Smooth muscle cell (in vitro differentiated cells): ENCODE results near the gene MUC7. TPM values are rescaled to one million over a fixed set of nuclear protein-coding genes. Genes with fewer than 3 reads are reported as not detected.
"Not testable (repeated sequence)": the region's sequence is repeated elsewhere in the genome, so short reads cannot be mapped to it uniquely, and the experiment has no call there.

Experiments used
- DNase-seq: peaks from one replicate; lab custom pipeline; 2025; ENCODE audit not compliant: unreplicated experiment; lab: John Stamatoyannopoulos, UW
- H2AFZ ChIP-seq: fragments of 200-600 bp; sonication (generic); 2 replicates; pipeline ENCODE4 v1.6.0; 2016; ENCODE audit warnings: antibody characterized with exemption, low read depth, mild to moderate bottlenecking
- H3F3A ChIP-seq: fragments of 200-600 bp; sonication (generic); 2 replicates; pipeline ENCODE4 v1.6.0; 2017; ENCODE audit warnings: antibody characterized with exemption, low read depth
- H3K27ac ChIP-seq: fragments of 200-600 bp; sonication (generic); 2 replicates; pipeline ENCODE4 v1.5.1; 2016; ENCODE audit warnings: low read depth, mild to moderate bottlenecking
- H3K27me3 ChIP-seq: fragments of 200-600 bp; sonication (generic); 2 replicates; pipeline ENCODE4 v1.6.1; 2016; ENCODE audit warnings: low read depth, mild to moderate bottlenecking
- H3K36me3 ChIP-seq: fragments of 200-600 bp; sonication (generic); 2 replicates; pipeline ENCODE4 v1.5.1; 2016; ENCODE audit warnings: low read depth
- H3K4me1 ChIP-seq: fragments of 200-600 bp; sonication (generic); 2 replicates; pipeline ENCODE4 v1.5.1; 2016; ENCODE audit warnings: low read depth
- H3K4me2 ChIP-seq: fragments of 200-600 bp; sonication (generic); 2 replicates; pipeline ENCODE4 v1.6.0; 2016; ENCODE audit warnings: mild to moderate bottlenecking
- H3K4me3 ChIP-seq: fragments of 200-600 bp; sonication (generic); 2 replicates; pipeline ENCODE4 v1.5.1; 2016; ENCODE audit warnings: mild to moderate bottlenecking
- H3K79me2 ChIP-seq: fragments of 200-600 bp; sonication (generic); 2 replicates; pipeline ENCODE4 v1.6.0; 2016; ENCODE audit warnings: low read depth, mild to moderate bottlenecking
- H3K9ac ChIP-seq: fragments of 200-600 bp; sonication (generic); 2 replicates; pipeline ENCODE4 v1.6.0; 2016; ENCODE audit warnings: low read depth
- H3K9me3 ChIP-seq: fragments of 200-600 bp; sonication (generic); replicated peaks from 2 replicates; pipeline ENCODE4 v1.5.1; 2016; ENCODE audit warnings: low read depth
- H4K20me1 ChIP-seq: fragments of 200-600 bp; sonication (generic); 2 replicates; pipeline ENCODE4 v1.6.0; 2016; ENCODE audit warnings: low read depth
- WGBS: methylation state at CpG from one replicate; pipeline ENCODE4 v1.1.7; 2016; ENCODE audit warnings: low lambda C conversion rate; 5-methylcytosine and 5-hydroxymethylcytosine counted together
- polyA plus RNA-seq: library from polyadenylated mRNA; unstranded; fragments of >200 nt; fragmentation: Nextera tagmentation; extraction: Ambion mirVana; gene quantifications from 2 replicates; pipeline ENCODE4 v1.2.1, GENCODE V29; 2016
- total RNA-seq: library from RNA; depleted of rRNA; stranded (reverse); fragments of >200 nt; gene quantifications from 2 replicates; pipeline ENCODE4 v1.2.3, GENCODE V29; 2014
- TF ChIP-seq, protein P1 (sequence below): fragments of 200-600 bp; sonication (generic); IDR thresholded peaks from 2 replicates; pipeline ENCODE4 v1.5.1; 2017; ENCODE audit warnings: borderline replicate concordance, mild to moderate bottlenecking, antibody characterized with exemption; ENCODE audit not compliant: insufficient read depth, poor library complexity, severe bottlenecking

Gene MUC7
- total and polyA plus RNA-seq, 2 experiments from 2014 or later, result not detected

DNA sequence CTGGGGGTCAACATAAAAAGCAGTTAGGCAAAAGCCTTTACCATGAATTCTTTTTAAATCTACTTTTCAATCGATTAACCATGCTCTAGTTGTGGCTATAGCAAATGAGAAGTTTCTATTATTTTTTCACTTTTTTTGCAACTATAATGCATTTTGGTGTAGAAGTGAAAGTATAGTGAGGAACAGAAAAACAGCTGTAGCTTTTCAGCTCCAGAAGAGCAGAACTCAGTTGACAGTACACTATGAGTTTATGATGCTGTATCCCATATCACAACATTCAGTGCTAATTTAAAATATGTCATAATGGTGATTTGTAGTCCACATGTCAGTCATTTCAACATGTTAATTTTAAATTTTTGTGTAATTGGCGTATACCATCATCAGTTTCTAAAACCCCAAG, 8.7 kb upstream of the MUC7 start:
- no peaks in the 10 kb centered on the region for H3K27me3 ChIP-seq
- TF ChIP-seq, protein P1, sequence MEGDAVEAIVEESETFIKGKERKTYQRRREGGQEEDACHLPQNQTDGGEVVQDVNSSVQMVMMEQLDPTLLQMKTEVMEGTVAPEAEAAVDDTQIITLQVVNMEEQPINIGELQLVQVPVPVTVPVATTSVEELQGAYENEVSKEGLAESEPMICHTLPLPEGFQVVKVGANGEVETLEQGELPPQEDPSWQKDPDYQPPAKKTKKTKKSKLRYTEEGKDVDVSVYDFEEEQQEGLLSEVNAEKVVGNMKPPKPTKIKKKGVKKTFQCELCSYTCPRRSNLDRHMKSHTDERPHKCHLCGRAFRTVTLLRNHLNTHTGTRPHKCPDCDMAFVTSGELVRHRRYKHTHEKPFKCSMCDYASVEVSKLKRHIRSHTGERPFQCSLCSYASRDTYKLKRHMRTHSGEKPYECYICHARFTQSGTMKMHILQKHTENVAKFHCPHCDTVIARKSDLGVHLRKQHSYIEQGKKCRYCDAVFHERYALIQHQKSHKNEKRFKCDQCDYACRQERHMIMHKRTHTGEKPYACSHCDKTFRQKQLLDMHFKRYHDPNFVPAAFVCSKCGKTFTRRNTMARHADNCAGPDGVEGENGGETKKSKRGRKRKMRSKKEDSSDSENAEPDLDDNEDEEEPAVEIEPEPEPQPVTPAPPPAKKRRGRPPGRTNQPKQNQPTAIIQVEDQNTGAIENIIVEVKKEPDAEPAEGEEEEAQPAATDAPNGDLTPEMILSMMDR, result no peak
- 59% methylated on average over 2 of the region's 2 CpGs for WGBS
- no peaks in the 10 kb centered on the region for H4K20me1 ChIP-seq
- H3K4me3 ChIP-seq, result no peak overlapping the region
- H3K9me3 ChIP-seq, result no peaks in the 10 kb centered on the region
- no peak overlapping the region for H3K27ac ChIP-seq
- no peak overlapping the region for H2AFZ ChIP-seq
- H3K4me1 ChIP-seq, result no peaks in the 10 kb centered on the region
- H3K4me2 ChIP-seq, result no peak overlapping the region
- no peaks in the 10 kb centered on the region for H3F3A ChIP-seq
- no peak overlapping the region for H3K9ac ChIP-seq
- H3K36me3 ChIP-seq, result no peaks in the 10 kb centered on the region
- no peak for DNase-seq
- no peaks in the 10 kb centered on the region for H3K79me2 ChIP-seq

DNA sequence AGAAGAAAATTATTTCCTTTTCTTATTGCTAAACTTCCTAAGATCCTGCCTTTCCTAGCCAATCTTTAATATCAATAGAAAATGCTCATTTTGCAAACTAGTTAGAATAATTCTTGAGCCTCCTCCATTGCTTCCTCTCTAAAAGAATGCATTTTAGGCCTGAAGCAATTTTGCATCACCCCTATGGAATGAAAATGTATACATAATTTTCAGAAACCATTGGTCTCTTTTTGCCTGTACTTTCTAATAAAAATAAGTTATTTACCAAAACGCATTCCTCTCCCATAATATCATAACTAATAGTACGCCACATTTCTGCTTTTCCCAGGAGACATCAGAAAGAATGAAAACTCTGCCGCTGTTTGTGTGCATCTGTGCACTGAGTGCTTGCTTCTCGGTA, 1.7 kb downstream of the MUC7 start:
- no peak for DNase-seq

DNA sequence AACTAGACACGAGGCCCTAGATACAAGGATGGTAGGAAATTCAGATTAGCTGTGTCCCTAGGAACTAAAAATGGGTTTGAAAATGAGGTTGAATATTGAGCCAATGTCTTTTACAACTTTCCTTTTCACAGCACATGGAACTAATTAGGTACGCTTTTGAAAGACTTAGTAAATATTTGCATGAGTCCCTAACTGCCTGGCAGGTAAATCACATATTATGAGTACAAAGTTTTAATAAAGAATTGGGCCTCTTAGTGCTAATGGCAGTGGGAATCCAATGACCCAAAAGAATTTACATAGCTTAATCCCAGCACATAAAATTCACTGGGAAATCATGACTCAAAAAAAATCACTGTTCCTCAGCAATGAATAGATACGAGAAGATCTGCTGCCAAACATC, 16.8 kb downstream of the MUC7 start:
- Histone ChIP-seq H3K9ac (no peak overlapping the region), H3K27ac (no peak overlapping the region), H3K36me3 (no peaks in the 10 kb centered on the region), H3K4me3 (no peak overlapping the region), H2AFZ (no peak overlapping the region), H3K4me2 (no peak overlapping the region), H3F3A (no peaks in the 10 kb centered on the region), H3K9me3 (no peaks in the 10 kb centered on the region), H3K27me3 (no peaks in the 10 kb centered on the region), H3K79me2 (no peaks in the 10 kb centered on the region), H4K20me1 (no peaks in the 10 kb centered on the region), H3K4me1 (no peaks in the 10 kb centered on the region)
- WGBS, result 85% methylated on average over 3 of the region's 3 CpGs
- DNase-seq, result no peak
- TF ChIP-seq, protein P1, result no peak

More for the DNA sequence above, 1.7 kb downstream of the MUC7 start:
- Histone ChIP-seq H3K4me3 (no peak overlapping the region), H3K27ac (no peak overlapping the region), H3K27me3 (no peaks in the 10 kb centered on the region), H3K4me2 (no peak overlapping the region), H3K4me1 (no peaks in the 10 kb centered on the region), H3K36me3 (no peaks in the 10 kb centered on the region), H3K9me3 (no peaks in the 10 kb centered on the region), H3F3A (no peaks in the 10 kb centered on the region), H3K9ac (no peak overlapping the region), H4K20me1 (no peaks in the 10 kb centered on the region), H3K79me2 (no peaks in the 10 kb centered on the region), H2AFZ (no peak overlapping the region)
- 77% methylated on average over 4 of the region's 4 CpGs for WGBS
- TF ChIP-seq, protein P1, result no peak

DNA sequence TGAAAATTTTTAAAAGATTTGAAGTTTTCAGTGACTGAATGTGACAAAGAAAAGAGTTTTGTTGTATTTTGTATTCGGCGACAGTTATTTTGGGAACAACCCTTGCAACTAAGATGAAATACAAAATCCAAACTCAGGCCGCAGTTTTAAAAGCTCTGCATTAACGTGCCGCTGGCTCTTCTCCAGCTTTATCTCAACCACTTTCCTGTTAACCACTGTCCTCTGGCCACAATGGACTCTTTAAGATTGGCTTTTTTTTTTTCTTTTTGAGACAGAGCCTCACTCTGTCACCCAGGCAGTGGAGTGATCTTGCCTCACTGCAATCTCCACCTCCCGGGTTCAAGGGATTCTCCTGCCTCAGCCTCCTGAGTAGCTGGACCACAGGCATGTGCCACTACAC, 24.2 kb downstream of the MUC7 start:
- no peaks in the 10 kb centered on the region for H3K79me2 ChIP-seq
- H3K36me3 ChIP-seq, result no peaks in the 10 kb centered on the region
- no peak overlapping the region for H2AFZ ChIP-seq
- no peak overlapping the region for H3K9ac ChIP-seq
- no peak overlapping the region for H3K4me3 ChIP-seq
- no peaks in the 10 kb centered on the region for H3K4me1 ChIP-seq
- no peak overlapping the region for H3K27ac ChIP-seq
- no peak overlapping the region for H3K4me2 ChIP-seq
- TF ChIP-seq, protein P1, result no peak
- no peaks in the 10 kb centered on the region for H3K27me3 ChIP-seq
- H3F3A ChIP-seq, result no peaks in the 10 kb centered on the region
- no peaks in the 10 kb centered on the region for H4K20me1 ChIP-seq
- DNase-seq, result no peak
- 61% methylated on average over 6 of the region's 6 CpGs for WGBS
- H3K9me3 ChIP-seq, result no peaks in the 10 kb centered on the region

DNA sequence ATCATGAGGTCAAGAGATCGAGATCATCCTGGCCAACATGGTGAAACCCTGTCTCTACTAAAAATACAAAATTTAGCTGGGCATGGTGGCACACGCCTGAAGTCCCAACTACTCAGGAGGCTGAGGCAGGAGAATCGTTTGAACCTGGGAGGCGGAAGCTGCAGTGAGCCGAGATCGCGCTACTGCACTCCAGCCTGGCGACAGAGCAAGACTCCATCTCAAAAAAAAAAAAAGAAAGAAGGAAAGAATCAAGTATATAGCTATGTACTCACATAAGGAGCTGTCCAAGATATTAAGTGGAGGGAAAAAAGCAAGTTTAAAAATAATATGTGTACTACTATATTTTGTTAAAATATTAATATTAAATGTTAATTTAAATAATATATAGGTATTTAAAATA, 29.8 kb downstream of the MUC7 start:
- not testable (repeated sequence) for H3F3A ChIP-seq, H3K9ac ChIP-seq, H3K4me1 ChIP-seq, H3K36me3 ChIP-seq, H3K27me3 ChIP-seq, H3K27ac ChIP-seq, H2AFZ ChIP-seq, DNase-seq, H3K9me3 ChIP-seq, H4K20me1 ChIP-seq, H3K4me3 ChIP-seq, H3K4me2 ChIP-seq, H3K79me2 ChIP-seq
- 92% methylated on average over 8 of the region's 8 CpGs for WGBS
